Right renal cortex interstitium (tissue), 3 donors: Measurements from ENCODE around the gene CDH4. TPM values are rescaled to one million over a fixed set of nuclear protein-coding genes. Genes with fewer than 3 reads are reported as not detected.
"Not testable (repeated sequence)": the region's sequence is repeated elsewhere in the genome, so short reads cannot be mapped to it uniquely, and the experiment has no call there.

ENCODE experiments used
- DNase-seq, 3 donors: peaks; one replicate each; pipeline ENCODE4 v3.0.0-alpha.2; 2013; ENCODE audit warnings: low read depth in 3 of 3, low spot score in 2 of 3
- polyA plus RNA-seq, 3 donors: library from polyadenylated mRNA; unstranded; fragments of 120-200 nt; gene quantifications; one replicate each; pipeline ENCODE4 v1.2.1, GENCODE V29; 2013; ENCODE audit not compliant: insufficient read length in 3 of 3

Gene CDH4
- polyA plus RNA-seq, 3 donors = 5.8 to 6.8 (median 5.9) TPM

DNA sequence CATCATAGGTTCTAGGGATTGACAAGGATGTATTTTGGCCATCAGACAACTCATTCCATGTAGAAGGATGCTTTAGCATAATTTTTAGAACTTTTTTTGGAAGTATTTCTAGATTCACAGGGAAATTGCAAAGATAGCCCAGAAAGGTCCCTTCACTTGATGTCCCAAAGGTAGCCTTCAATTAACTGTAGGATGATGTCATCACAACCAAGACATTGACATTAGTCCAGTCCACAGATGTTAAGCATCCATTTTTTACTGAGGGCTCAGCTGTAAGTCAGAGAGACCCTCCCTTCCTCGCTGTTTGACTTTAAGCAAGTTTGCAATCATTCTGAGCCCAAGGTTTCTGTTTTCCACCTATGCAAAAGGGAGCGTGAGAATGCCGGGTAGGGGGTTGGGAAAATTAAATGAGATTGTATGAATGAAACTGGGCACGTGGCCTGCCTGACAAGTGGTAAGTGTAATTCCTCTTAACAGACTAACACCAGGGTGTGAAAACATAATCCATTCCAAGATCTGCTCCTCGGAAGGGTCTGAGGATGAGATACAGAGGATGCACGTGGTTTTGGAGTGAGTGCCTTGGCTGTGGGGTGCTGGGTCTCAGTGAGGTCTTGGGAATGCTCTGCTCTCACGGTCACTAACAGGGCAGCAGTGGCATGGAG is 126.8 kb downstream of the CDH4 start:
- no peak for DNase-seq

DNA sequence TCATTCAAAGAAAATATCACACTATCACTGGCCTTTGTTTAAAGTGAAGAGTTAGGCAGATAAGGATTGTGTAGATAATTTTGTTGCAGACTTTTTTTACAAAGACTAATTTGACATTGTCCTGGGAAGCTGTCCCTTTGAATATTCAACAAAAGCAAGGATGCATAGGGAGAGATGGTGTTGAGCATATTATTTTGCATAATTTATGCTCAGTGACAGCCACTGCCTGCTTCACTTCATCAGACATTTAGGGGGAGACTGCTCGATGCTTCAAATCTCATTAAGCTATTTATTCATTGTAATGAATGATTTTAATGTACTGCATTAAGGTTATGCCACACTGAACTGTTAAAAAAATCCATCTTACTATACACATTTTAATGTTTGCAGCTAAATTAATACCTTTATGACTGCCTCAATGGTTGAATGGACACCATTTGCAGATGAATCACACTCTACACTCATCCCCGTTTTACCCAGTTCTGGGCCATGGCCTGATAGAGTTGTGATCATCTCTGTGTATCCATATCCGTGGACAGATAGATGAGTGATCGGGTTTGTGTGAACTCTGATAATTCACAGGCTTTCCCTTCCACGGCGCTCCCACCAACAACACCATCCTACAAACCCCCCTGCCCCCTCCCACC is 128.0 kb downstream of the CDH4 start:
- DNase-seq = no peak

DNA sequence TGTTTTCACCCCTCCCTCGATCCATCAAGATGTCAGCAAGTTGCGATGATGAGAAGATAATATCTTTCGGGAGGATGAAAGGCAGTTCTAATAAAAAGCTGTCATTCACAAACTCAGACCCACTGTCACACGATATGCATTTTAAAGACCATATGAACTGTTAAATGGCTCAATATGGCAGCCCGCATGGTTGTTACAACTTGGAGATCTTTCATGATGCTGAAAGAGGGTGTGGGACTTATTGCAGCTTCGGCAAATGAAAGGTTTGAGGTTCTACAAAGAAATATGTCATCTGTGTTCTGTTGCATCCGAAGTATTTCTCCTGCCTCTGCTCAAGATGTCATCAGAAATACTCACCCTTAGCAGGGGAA is 128.5 kb downstream of the CDH4 start:
- DNase-seq = no peak

DNA sequence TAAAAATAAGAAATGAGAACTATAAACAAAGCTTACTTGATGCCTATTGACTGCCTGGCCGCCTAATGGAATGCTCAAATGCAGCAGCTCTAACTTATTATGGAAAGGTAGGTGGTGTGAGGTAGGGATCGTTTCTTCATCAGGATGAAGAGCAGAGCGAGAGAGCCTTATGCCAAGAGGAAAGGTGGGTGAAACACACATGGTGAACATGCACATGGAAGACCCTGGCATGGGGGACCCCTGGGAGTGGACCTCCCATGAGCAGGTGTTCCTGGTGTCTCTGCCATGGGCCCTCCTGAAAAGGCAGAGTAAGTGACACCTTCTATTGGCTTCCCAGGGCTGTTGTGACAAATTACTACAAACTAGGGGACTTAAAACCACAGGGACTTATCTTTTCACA is 130.1 kb downstream of the CDH4 start:
- no peak for DNase-seq

DNA sequence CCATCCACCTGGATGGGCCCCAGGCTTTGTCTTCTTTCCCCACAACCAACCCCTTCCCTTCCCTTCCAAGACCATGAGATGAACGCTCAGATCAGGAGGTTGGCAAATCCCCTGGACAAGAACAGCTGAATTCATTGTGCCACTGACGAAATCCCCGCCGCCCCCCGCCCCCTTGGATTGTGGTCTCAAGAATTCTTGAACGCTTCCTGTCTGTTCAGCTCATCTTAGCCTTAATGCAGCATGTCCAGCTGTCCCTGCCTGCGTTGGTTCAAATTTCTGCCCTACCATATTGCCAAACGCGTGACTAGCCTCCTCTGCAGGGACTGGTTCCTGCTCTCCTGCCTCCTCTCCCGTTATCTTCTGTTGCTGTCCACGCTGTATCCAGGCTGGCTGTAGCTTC is 133.2 kb downstream of the CDH4 start:
- no peak for DNase-seq

DNA sequence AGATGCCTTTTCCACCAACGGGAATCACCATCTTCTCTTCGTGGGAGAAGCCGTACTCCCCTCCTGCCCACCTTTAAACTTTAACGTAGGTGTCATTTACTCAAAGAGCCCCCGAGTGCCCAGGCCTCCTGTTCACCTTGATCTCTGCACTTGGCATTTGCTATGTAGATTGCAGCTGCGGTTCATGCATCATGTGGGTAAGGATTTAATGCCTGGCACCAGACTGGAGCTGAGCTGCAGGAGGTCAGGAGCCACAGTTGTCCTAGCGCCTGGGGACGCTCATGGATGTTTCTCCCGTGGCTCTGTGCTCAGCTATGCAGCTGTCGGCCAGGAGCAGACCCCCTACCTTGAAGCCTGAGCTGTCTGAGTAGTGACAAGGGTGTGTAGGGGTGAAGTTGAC is 133.7 kb downstream of the CDH4 start:
- no peak for DNase-seq

DNA sequence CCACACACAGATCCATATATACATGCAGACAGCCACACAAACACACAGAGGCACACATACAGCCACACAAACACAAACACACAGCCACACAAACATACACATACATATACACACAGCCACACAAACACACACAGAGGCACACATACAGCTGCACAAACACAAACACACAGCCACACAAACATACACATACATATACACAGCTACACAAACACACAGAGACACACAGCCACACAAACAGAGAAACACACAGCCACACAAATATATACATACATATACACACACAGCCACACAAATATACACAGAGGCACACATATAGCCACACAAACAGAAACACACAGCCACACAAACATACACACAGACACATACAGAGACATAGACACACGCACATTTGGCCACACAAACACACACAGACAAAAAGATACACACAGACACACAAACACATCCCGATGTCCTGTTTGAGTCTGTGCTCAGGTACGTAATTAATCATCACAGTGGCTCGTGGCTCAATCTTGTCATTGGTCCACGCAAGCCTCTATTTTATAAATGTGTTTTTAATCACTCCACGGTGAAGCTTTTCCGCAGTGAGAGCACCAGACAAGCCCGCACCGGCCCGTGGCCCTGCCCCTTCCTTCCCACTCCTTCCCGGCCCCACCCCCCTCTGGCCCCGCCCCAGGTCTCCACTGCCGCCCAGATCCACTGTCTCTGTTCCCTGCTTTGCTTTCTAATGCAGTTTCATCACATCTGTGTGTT is 135.3 kb downstream of the CDH4 start:
- no peak for DNase-seq

DNA sequence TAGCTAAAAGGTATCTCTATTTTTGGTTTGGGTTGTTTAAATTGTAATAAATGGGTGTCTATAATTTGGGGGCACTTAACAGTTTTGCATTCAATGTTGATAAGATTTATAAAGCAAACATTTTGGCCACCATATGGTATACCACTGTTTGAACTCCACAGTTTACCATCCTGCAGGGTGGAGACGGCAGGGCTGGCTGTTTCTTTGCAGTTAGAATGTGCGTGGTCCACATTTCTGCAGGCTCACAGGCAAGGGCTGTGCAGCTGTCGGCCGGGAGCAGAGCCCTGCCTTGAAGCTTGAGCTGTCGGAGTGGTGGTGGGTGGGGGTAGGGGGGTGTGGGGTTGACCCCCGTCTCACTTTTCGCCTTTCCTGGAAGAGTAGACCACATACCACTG is 135.9 kb downstream of the CDH4 start:
- DNase-seq = no peak

DNA sequence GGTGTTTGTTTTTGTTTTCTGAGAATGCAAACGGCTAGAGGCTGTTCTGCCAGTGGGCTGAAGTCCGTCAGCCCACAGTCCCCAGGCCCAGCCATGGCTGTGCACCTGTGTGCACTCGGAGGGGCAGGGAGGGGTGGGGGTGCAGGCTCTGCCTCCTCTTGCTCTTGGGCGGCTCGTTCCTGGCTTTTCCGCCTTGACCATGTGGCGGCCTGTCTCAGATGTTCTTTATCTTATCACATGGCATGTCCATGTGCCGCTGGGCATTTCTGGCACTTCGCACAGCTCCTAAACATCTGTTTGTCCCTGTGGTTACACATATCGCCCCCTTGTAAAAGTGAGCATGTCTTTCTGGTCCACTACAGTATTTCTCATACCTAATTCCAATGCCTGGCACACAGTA is 137.0 kb downstream of the CDH4 start:
- no peak for DNase-seq

DNA sequence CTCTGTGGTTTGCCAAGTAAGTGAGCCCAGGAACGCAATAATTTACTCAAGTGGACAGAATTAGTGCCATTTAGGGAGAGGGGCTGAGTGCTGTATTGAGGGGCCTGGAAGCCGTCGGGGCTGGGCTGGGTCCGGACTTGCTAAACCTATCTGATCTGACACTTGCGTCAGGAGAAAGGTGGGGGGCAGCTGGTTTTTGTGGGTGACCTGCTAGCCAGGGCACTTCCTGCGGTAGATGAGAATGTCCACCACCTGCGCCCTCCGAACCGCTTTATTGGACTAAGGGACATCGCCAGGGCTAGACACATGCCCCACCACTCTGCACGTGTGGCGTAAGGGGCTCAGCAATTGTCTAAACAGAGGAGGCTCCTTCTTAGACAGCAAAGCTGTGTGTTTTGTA is 139.1 kb downstream of the CDH4 start:
- no peak for DNase-seq

DNA sequence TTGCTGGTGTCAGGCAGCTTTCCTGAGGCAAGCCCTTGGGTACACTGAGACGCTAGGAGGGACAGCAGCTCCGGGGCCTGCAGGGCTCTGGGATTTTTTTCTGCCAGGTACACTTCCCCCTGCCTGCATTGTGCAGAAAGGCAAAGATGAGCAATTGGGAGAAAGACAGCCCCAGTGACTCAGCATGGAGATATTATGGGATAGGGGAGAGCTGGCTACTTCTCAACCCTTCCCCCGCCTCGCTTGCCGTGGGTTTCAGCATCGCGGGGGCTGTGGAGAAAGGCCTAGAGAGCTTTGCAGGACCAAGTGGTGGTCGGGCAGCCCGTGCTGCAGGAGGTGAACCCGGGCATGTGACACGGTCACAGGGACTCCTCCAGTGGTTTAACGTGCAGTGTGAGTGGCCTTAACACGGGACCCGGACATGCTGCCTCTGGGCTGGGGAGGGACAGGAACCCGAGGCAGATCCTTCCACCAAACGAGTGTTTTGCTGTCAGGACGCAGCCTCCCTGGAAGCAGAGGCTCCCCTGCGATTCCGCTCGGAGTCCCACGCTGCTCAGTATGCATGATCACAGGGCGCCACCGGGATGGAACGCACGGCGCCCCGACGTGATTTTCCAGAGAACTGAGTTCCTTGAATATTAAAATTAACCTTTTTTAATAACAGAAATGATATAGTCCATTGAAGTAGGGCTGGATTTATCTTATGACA is 139.9 kb downstream of the CDH4 start:
- DNase-seq = no peak

DNA sequence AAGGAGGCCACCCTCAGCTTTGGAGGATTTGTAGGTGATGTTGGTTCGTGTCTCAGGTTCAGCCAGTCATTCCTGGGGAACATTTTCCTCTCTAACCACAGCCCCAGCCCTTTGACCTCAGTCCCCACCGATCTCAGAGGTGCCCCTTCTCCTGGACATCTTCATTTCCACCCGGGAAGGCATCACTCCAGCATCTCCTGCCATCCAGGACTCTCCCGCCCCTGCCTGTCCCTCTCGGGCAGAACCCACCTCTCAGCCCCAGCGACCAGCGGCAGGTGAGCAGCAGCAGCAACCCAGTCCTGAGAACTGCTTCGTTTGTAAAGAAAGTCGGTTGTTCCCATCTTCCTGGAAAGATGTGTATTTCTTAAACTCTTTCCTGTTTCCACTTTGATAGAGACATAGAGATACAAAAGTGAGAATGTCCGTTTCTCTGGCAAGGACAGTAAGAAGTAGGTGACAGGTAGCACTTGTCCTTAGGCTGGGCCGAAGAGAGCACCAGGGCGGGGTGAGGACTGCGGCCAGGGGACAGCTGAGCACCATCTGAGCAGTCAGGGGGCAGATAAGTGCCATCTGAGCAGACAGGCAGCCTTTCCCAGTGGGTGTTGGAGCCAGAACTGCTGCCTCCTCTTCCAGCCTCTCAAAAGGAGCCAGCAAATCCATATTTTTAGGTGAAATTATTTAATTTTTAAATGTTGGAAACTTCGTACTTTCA is 142.2 kb downstream of the CDH4 start:
- no peak for DNase-seq

DNA sequence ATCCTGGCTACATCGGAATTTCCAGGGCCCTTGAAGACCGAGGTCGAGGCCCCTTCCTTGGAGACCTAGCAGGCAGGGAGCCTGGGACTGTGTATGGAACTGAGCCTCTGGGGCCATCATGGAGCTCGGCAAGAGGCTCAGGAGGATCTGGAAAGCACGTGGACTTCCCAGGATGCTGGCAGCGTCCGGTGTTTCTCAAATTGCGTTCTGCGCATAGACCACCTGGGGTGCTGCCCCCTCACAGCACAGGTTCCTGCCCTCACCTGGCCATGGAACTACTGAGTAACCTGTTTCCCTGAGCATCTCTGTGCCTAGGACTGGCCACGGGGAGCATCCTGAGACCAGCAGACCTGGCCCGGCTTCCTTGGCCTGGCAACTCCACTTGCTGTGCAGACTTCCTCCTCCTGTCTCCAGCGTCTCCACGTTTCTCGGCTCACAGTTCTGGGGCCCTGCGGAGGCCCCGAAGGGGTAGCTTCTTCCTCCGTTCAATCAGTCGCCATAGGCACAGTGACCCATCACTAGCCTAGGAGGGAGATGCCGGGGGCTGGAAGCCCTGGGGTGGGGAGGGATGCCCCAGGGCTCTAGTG is 144.3 kb downstream of the CDH4 start:
- no peak for DNase-seq

DNA sequence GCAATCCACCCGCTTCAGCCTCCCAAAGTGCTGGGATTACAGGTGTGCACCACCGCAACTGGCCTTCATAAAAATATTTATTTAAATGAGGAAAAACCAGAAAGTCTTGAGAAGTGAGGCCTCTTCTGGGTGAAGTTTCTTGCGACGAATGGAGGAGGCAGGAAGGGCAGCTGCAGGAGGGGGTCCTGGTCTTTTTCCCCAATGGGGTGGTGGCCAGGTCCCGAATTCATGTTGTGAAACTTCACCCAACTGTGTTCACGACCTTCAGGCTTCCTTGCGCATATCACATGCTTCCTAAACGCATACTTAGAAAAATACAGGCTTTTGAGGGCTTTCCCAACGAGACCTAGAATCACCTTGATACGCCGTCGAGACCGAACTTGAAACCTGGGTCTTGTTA is 145.1 kb downstream of the CDH4 start:
- DNase-seq = no peak

DNA sequence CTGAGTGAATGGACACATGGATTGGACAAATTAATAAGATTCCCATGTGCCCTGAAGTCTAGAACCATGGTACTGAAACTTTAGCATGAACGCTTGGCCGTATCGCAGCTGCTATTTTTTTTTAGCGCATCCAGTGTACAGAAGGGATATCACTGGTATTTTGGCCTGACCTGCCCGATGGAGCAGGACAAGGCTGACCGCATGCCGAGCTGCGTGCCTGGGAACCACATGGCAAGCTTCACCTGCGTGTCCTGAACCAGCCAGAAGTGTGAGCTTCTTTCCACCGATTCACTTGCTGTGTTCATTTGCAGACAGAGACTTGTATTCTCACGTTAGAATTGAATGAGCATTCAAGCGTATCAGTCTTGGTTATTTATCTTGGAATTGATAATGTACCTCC is 145.7 kb downstream of the CDH4 start:
- no peak for DNase-seq

DNA sequence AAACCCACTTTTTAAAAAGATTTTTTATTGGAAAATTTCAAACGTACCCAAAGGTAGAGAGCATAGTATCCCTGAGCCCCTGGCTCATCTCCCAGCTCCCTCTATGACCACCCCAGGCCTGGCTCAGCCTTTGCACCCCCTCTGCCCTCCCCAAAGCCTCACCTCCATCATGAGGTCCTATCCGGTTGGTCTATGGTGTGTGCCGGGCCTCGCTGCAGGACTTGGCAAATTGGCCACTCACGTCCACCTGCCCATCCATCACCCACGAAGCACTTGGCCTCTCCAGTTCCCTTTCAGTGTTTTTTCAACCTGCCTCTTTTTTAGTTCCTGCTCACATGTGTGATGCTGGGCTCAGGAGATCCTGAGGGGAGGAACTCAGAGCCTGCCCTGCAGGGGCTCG is 147.4 kb downstream of the CDH4 start:
- no peak for DNase-seq

DNA sequence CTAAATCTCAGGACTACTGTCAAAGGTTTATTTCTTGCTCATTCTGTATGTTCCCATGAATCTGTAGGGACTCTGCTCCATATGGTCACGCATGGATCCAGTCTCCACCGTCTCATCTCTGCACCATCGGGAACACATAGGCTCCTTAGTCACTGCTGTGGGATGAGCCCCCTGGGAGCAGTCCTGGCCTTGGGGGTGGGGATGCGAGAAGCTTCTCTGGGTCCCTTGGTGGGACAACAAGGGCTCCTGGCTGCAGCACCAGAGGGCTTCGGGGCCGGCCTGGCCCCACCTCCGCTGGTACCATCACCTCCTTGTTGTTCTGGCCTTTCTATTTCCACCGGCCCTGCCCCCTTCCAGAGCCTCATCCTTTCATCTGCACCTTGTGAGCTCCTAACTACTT is 148.4 kb downstream of the CDH4 start:
- DNase-seq = no peak

DNA sequence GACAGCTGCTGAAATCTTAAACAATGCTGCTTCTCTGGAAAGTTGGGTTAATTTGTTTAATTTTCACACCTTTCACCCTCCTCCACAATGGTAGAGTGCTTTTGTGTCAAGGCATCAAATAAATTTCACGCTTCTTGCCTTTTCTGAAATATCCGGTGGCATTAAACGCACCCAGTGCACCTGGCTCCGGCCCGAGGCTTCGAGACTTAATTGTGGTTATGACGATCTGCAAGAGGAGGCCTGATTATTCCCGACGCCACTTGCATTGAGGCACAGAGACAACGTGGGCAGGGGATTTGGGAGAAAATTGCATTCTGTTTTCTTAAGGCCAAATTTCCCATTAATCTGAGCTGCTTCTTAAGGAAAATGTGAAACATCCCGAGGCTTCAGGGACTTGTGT is 152.2 kb downstream of the CDH4 start:
- DNase-seq = no peak

DNA sequence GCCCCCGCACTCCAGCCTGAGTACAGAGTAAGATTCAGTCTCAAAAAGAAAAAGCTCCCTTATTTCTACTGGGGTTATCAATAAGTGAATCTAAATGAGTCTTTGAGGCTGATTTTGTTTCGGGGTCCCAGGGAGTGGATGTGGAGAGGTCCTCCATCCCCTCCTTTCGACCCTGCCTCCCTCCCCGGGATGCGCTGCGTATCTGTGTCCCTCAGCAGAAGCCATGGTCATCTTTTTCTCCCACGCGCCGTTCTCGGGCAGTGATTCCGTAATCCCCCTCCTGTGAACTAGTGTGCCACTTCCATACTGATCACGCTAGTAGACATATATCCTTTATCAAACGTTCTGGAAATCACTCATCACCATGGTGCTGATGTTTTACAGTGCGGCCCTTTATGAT is 152.9 kb downstream of the CDH4 start:
- DNase-seq = no peak

DNA sequence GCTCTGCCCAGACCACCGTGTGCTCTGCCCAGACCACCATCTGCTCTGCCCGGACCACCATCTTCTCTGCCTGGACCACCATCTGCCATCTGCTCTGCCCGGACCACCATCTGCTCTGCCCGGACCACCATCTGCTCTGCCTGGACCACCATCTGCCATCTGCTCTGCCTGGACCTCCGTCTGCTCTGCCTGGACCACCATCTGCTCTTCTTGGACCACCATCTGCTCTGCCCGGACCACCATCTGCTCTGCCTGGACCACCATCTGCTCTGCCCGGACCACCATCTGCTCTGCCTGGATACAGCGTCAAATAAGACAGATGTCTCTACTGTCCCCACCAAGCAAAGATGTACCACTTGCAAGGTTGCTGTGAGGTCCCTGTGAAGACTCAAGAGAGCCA is 154.7 kb downstream of the CDH4 start:
- DNase-seq = not testable (repeated sequence)

DNA sequence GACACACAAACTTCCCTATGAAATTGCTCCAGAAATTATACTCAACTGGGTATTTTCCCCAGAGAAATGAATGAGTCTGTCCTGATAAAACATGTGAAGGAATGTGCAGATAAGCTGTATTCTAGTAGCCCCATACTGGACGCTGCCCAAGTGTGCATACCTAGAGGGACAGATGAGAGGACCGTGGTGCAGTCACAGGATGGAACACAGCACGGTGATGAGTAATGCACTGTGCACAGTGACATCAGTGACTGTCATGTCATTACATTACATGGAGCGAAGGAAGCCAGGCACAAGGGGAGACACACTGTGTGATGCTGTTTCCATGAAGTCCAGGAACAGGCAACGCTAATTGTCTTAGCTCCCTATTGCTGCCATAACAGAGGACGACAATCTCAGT is 155.5 kb downstream of the CDH4 start:
- no peak for DNase-seq
